ENCODE data around the gene CLIP4. TPM values are rescaled to one million over a fixed set of nuclear protein-coding genes. Genes with fewer than 3 reads are reported as not detected.

The CLIP4 gene
- total and polyA plus RNA-seq, 10 donors, result 4.1 to 68.8 (median 28.2) TPM

GRCh38 chr2:29113891-29114321, 1.3 kb upstream of the CLIP4 start:
- H3K9me3 ChIP-seq, result no peaks in the 10 kb centered on the region
- no peaks in the 10 kb centered on the region for H3K36me3 ChIP-seq
- DNase-seq, result no peak
- peaks cover 0 to 22% (median 0%) of the 10 kb centered on the region in 7 donors for H3K27me3 ChIP-seq (replicated peaks in 1 of 7)
- intact Hi-C loops (cut with DNase I; ENCODE audit: low total_unique reads), result no loop called here
- H3K27ac ChIP-seq, result peak overlapping the region in 4 of 8 donors; percentile 81 to 95 (median 92)
- TF ChIP-seq CTCF (IDR thresholded peaks at IDR 0.05 in 8 of 11, conservative IDR thresholded peaks at IDR 0.05 in 3 of 11) (no peak), POLR2AphosphoS5 (IDR thresholded peaks at IDR 0.05) (peak in 1 of 3 donors; percentile 69), POLR2A (IDR thresholded peaks at IDR 0.05) (no peak)
- WGBS, 5 donors, result 35 to 64% (median 47%) methylated on average over 4 of the region's 4 CpGs
- peaks cover 0 to 50% (median 27%) of the 10 kb centered on the region in 6 donors for H3K4me1 ChIP-seq
- H3K4me3 ChIP-seq, result peak overlapping the region in 1 of 8 donors; percentile 89

GRCh38 chr2:29114586-29114945, 649 bp upstream of the CLIP4 start:
- DNase-seq, result no peak
- H3K9me3 ChIP-seq, result no peaks in the 10 kb centered on the region
- H3K4me3 ChIP-seq, result peak overlapping the region in 6 of 8 donors; percentile 29 to 89 (median 64)
- intact Hi-C loops (cut with DNase I; ENCODE audit: low total_unique reads), result no loop called here
- peaks cover 0 to 22% (median 0%) of the 10 kb centered on the region in 7 donors for H3K27me3 ChIP-seq (replicated peaks in 1 of 7)
- H3K4me1 ChIP-seq, result peaks cover 0 to 57% (median 27%) of the 10 kb centered on the region in 6 donors
- no peaks in the 10 kb centered on the region for H3K36me3 ChIP-seq
- WGBS, 5 donors, result 84 to 86% (median 84%) methylated on average over 10 of the region's 10 CpGs
- no peak for TF ChIP-seq CTCF (IDR thresholded peaks at IDR 0.05 in 8 of 11, conservative IDR thresholded peaks at IDR 0.05 in 3 of 11)
- TF ChIP-seq POLR2AphosphoS5 (IDR thresholded peaks at IDR 0.05), result no peak
- no peak for TF ChIP-seq POLR2A (IDR thresholded peaks at IDR 0.05)
- peak overlapping the region in 7 of 8 donors; percentile 68 to 95 (median 86) for H3K27ac ChIP-seq

GRCh38 chr2:29115797-29116781, 874 bp downstream of the CLIP4 start:
- DNase-seq, result peak; percentile 89
- Histone ChIP-seq H3K9me3 (no peaks in the 10 kb centered on the region), H3K27me3 (replicated peaks in 1 of 7) (peaks cover 0 to 22% (median 0%) of the 10 kb centered on the region in 7 donors), H3K36me3 (no peaks in the 10 kb centered on the region), H3K27ac (peak overlapping the region; percentile 63 to 95 (median 86)), H3K4me3 (peak overlapping the region; percentile 42 to 89 (median 61)), H3K4me1 (peaks cover 0 to 64% (median 27%) of the 10 kb centered on the region in 6 donors)
- intact Hi-C loops (cut with DNase I; ENCODE audit: low total_unique reads), result no loop called here
- TF ChIP-seq POLR2A (IDR thresholded peaks at IDR 0.05), result no peak
- peak in 1 of 3 donors; percentile 69 for TF ChIP-seq POLR2AphosphoS5 (IDR thresholded peaks at IDR 0.05)
- no peak for TF ChIP-seq CTCF (IDR thresholded peaks at IDR 0.05 in 8 of 11, conservative IDR thresholded peaks at IDR 0.05 in 3 of 11)
- 3 to 7% (median 7%) methylated on average over 23 to 53 of the region's 53 CpGs for WGBS, 5 donors
